Fibroblast of mammary gland (primary cell): ENCODE data around the gene CLSTN2.

ENCODE experiments used
- DNase-seq: peaks from one replicate; pipeline ENCODE4 v3.0.0-alpha.2; 2010; ENCODE audit warnings: low read depth
- H3K4me3 ChIP-seq: 2 replicates; pipeline ENCODE4 v1.5.1; 2011; ENCODE audit warnings: low read depth, mild to moderate bottlenecking, low read length, moderate library complexity; ENCODE audit not compliant: control insufficient read depth
- CTCF ChIP-seq: conservative IDR thresholded peaks from 2 replicates; pipeline ENCODE4 v1.5.1; 2011; ENCODE audit warnings: low read depth, low read length, inconsistent platforms; ENCODE audit not compliant: control insufficient read depth, insufficient read depth

CLSTN2 gene

GRCh38 chr3:140010391-140010790 lies 75.4 kb downstream of the CLSTN2 start:
- DNase-seq: no peak
- no peak for TF ChIP-seq CTCF
- H3K4me3 ChIP-seq: no peak overlapping the region

GRCh38 chr3:140011086-140011485 lies 76.1 kb downstream of the CLSTN2 start:
- no peak overlapping the region for H3K4me3 ChIP-seq
- no peak for DNase-seq
- TF ChIP-seq CTCF: no peak

GRCh38 chr3:140011611-140012277 lies 76.8 kb downstream of the CLSTN2 start:
- H3K4me3 ChIP-seq: no peak overlapping the region
- TF ChIP-seq CTCF: no peak
- no peak for DNase-seq

GRCh38 chr3:140013220-140013619 lies 78.2 kb downstream of the CLSTN2 start:
- no peak for TF ChIP-seq CTCF

GRCh38 chr3:140014831-140015495 lies 80.0 kb downstream of the CLSTN2 start:
- no peak for TF ChIP-seq CTCF
- DNase-seq: no peak
- no peak overlapping the region for H3K4me3 ChIP-seq

More at GRCh38 chr3:140013220-140013619, 78.2 kb downstream of the CLSTN2 start:
- DNase-seq: no peak
- H3K4me3 ChIP-seq: no peak overlapping the region

- DNase-seq: no peak
Measured at GRCh38 chr3:140015741-140016140, 80.8 kb downstream of the CLSTN2 start.

More at GRCh38 chr3:140015741-140016140, 80.8 kb downstream of the CLSTN2 start:
- TF ChIP-seq CTCF: no peak
- H3K4me3 ChIP-seq: no peak overlapping the region
